Stimulated activated CD4-positive, alpha-beta T cell treated with anti-CD3 and anti-CD28 coated beads, Interleukin-1b, Interleukin-23, amount 100 ng/mL, for 48 hours (primary cell): Measurements from ENCODE around the gene DNASE1L3.

Source experiments
- DNase-seq: peaks from one replicate; pipeline ENCODE4 v3.0.0-alpha.2; 2020

The DNASE1L3 gene

DNA sequence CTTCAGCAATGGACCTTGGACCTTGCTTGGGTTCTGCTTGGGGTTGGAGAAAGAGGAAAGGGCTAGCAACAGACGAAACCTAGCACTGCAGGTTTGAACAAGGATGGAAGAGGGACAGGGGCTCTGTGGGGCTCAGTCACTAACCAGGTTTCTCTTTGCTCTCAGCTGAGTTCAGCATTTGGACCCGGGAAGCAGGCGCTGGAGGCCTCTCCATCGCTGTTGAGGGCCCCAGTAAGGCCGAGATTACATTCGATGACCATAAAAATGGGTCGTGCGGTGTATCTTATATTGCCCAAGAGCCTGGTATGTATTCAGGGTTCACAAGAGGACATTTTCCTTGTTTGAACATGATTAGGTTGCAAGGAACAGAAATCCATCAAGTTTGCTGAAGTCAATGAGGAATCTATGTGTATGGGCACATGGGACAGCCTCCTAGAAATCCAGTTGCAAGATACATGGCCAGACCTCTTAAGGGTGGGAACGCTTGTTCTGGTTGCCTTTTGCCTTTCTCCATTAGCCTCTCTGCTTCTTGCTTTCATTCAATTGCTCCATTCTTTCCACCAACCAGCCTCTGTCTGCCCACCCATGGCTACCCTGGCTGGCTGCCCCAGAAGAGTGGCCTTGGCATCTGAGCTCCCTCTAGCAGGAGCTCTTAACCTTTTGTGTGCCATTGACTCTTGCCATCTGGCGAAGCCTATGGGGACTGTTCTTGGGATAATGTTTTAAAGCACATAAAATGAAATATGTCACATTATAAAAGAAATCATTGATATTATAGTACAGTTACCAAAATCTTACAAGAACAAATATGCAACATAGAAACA lies 55.9 kb downstream of the DNASE1L3 start:
- DNase-seq: no peak

- DNase-seq: no peak
Observed at GRCh38 chr3:58153371-58153770, 57.4 kb downstream of the DNASE1L3 start.

- DNase-seq: no peak
Observed at GRCh38 chr3:58152225-58153015, 58.4 kb downstream of the DNASE1L3 start.

- DNase-seq: no peak
Observed at GRCh38 chr3:58151637-58152036, 59.1 kb downstream of the DNASE1L3 start.

GRCh38 chr3:58150810-58151199 lies 60.0 kb downstream of the DNASE1L3 start:
- no peak for DNase-seq

DNA sequence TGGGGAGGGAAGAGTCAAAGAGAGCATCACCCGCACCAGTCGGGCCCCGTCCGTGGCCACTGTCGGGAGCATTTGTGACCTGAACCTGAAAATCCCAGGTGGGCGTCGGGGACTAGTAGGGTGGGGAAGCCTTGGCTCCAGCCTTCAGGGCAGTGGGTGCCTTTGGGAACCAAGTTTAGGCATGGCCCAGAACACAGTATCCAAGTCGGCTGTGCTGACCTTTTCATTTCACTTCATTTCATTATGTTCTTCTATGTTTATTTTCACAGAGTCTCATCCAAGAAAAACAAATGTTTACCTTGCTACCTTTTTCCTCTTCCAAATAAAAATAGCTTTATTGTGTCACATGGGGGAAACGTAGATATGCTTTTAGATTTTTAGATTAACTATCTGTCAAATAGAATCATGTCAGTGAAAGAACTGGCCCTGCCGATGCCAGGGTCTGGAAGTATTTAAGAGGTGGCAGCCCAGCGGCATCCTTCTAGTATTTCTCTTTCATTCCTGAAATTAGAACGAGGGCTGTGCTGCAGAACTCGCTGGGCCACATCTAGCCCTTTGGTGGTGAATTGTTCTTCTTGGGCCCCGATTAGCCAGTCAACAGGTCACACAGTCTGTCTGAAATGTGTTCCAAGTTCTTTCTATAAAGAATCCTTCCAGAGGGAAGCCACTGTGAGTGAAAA lies 60.5 kb downstream of the DNASE1L3 start:
- DNase-seq: no peak

DNA sequence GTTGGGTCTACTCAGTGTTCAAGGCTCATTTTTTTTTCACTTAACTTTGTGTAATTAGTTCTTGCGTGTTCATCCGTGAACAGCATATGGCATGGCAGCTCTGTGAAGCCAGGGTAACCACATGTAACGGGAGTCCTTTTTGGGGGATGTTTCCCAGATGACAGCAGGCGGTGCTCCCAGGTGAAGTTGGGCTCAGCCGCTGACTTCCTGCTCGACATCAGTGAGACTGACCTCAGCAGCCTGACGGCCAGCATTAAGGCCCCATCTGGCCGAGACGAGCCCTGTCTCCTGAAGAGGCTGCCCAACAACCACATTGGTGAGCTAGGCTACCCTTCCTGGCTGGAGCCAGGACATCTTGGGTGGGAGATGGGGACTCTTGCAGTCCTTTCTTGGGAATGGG lies 62.7 kb downstream of the DNASE1L3 start:
- no peak for DNase-seq

GRCh38 chr3:58144478-58145325 lies 66.1 kb downstream of the DNASE1L3 start:
- no peak for DNase-seq

GRCh38 chr3:58143417-58144055 lies 67.2 kb downstream of the DNASE1L3 start:
- no peak for DNase-seq
